NCI-H345 treated with DMSO at 0.1 percent for 48 hours (cell line): ENCODE data around the gene ROBO1.

Experiments used
- DNase-seq: peaks from one replicate; lab custom pipeline; 2025; ENCODE audit not compliant: unreplicated experiment; lab: John Stamatoyannopoulos, UW

The ROBO1 gene

DNA sequence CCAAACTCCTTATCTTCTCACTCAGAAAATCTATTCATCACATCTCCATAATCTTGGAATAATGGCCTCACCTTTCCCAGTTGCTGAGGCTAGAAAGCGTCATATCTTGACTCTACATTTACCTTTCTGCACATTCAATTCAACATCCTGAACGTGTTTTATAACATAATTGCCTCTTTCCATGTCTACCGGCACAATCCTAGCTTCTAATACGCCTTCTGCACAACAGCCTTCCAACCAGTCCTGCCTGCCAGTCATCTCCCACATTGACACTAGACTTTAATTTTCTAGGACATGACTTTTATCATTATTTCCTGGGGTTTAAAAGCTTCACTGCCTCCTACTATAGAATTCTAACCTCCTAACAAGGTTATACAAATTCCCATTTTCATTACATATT is 906.6 kb downstream of the ROBO1 start:
- DNase-seq: no peak

DNA sequence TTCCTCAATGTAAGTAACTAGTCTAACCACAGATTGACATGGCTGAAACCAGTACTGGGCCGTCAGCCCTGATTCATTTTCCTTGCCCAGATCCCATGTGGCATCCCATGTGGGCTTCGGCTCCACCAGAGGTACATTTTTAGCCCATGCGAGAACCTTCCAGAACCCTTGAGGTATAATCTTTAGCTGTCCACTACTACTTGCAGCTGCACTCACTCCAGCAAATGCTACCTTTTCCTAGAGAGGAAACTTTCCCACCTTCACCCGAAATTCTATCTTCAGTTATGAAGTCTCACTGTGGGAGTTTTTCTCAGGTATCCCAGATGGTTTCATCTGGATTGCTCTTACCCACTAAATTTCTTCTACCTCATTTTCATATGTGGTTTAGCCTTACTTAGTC is 907.2 kb downstream of the ROBO1 start:
- DNase-seq: no peak

DNA sequence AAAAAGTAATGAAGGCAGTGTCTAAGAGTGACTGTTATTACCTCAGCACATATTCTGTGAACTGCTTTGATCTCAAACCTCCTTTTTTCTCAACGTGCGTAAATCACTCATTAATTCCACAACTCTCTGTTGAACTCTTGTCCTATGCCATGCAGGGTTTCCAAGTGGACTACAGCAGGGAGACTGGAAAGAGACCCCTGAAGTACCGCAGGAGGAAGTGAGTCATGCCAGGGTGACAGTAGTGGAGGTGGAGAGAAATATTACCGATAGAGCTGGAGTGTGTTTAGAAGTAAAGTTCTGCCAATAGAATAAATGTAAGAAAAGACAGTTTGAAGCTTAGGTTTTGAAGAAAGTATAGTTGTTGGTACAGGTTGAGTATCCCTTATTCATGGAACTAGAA is 908.9 kb downstream of the ROBO1 start:
- no peak for DNase-seq

DNA sequence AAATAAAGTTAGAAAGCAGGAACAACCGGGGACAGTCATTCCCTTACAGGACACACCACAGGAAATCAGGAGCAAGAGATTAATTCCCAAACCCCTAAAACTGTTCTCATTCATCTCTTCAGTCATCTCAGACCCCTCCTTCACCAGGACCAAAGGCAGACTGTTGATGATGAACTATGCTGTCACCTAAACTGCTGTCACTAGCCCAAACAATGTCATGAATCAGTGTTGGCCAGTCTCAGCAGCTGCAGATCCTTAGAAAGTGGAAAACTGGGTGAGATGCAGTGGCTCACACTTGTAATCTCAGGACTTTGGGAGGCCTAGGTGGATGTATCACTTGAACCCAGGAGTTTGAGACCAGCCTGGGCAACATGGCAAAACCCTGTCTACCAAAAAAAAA is 909.6 kb downstream of the ROBO1 start:
- DNase-seq: no peak

DNA sequence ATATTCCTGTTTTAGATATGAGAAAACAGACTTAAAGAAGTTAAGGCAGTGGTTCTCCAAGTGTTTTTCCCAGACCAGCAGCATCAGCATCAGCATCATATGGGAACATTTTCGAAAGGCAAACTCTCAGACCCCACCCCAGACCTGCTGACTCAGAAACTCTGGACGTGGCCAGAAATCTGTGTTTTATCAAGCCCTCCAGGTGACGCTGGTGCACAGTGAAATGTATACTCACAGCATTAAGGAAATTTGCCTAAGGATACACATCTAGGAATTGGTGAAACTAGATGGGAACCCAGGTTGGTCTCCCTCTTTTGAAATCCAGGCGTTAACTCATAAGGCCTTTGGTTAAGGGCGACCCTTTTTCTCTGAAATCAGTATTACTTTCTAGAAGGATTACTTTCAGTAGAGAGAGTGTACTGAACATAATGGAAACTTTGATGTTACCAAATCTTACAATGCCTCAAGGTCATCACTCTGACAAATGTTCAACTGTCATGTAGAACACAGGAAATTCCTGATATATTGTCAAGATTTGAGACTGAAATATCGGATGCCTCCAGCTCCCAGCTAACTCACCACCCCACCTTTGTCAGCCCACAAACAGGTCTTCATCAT is 910.2 kb downstream of the ROBO1 start:
- no peak for DNase-seq

DNA sequence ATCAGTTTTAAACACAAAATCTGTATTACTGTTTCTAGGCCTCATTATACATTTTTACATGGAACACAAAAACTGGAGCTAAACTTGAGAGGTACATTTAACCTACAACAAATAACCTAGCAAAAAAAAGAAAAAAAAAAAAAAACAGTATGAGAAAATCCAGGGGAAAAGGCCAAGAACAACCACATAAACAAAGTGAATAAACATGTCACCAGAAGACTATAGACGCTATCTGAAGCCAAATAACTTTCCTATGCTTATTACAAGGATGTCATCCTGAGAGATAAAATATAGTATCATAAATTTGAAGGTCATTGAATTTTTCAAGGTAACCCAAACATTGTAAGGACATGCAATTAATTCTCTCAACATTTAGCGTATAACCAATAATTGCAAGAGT is 911.6 kb downstream of the ROBO1 start:
- no peak for DNase-seq

DNA sequence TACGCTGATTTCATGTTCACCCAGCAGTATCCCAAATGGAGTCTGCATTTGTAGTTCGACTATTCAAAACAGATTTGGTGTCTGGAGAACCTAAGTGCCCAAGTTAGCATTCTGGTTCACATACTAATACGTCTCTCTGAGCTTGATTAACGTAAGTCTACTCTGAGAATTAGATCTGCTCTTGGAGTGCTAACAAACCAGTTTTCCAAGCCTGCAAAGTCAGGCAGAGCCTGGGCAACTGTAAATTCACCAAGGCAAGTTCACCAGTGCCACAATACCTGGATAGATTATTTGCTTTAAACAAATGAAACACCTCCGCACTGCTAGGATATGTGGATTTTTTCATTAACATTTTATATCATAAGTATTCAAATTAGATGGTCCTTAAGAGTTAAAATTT is 912.6 kb downstream of the ROBO1 start:
- no peak for DNase-seq

DNA sequence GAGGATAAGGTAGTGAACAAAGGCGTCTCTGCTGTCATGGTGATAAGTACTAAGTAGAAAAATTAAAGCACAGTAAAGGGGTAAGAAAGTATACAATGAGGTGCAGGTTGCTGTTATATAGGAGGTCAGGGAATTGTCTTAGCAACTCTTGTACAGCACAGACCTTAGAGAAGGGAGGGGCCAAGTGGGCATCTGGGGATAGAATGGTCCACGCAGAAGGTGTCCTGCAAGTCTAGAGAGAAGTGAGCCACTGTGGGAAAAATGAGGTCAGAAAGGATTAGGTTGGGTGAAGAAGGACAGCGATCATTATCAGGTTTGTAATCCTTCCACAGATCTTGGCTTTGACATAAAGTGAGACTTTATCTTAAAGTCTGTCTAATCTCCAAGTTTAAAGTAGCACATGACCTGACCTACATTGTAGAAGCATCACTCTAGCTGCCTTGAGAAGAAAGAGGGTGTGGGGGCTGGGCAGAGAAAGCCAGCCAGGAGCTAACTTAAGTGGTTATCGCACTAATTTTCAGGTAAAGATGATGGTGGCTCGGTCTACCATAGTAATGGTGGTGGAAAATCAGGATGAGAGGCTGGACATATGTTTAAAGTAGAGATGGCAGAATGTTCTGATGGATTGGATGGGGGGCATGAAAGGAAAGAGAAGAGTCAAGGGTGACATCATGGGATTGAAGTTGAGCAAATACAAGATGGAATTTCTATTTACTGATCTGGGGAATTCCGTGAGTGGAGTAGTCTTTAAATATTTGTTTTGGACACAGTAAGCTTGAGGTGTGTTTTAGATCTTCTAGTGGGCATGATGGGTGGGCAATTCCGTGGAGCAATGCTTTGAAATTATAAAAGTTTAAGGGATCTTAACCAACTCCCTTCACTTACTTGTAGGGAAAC is 919.2 kb downstream of the ROBO1 start:
- DNase-seq: no peak

DNA sequence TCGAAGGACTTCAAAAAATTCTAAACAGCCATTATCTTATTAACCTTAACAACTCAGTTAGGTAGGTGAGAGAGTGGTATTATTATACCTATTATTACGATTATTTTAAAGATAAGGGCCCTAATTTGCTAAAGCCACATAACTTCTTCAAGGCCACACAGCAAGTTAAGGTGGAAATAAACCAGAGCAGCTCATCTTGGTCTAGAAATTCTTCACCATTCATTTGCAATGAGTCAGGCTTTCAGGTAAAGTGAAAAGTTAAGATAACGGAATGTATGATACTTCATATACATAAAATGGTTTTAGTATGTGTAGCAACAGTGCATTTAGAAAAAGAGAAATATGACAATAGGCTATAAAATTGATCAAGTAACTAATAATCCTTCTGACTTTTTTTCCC is 920.2 kb downstream of the ROBO1 start:
- DNase-seq: no peak

DNA sequence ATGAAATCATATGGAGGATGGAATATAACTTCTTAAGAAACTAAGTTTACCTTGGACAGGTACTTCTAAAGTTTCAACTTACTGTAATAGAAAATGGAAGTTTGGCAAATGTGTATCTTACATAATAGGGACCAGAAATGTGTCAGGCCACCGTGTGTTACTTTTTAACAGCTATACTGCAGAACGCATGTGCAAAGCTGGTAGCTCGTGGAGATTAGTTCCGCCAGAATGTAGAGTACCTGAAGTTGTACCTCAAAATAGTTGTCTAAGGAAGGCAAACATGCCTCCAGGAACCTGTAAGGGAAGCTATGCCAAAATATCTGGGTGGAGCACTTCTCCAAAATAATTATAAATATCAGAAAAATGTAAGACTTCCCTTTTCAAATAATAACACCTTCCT is 920.6 kb downstream of the ROBO1 start:
- no peak for DNase-seq

DNA sequence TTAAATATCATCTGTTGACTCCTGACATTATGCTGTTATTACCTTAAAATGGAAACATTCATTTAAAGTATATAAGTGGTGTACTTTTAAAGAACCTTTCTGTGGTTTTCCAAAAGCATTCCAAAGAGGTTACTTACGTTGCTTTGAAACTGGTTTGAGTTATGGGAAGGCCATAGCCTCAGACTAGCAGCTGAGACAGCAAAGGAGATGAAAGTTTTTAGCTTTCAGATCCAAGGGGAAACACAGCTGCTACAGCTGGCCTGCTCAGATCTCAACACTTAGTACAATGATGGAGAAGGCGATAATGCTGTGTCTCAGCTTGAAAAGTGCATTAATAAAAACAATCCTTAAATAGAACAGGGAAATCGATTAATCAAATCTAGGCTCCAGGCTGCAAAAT is 921.1 kb downstream of the ROBO1 start:
- no peak for DNase-seq

DNA sequence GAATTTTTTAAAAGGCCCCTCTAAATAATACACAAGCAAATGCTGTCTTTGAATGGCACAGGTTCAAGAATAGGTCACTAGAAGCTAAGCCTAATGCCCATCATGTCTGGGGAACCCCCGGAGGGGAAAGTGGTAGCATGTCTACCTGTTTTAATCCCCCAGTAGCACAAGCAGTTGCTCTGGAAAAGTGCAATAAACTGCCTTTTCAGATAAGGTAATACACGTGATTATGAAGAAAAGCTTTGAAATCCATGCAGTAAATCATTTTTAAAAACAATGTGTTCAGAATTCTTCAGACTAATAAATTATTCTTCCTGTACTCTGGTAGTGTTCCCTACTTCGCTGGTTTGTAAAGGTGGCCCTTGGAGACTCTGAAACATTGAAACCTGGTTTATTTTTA is 922.2 kb downstream of the ROBO1 start:
- no peak for DNase-seq

DNA sequence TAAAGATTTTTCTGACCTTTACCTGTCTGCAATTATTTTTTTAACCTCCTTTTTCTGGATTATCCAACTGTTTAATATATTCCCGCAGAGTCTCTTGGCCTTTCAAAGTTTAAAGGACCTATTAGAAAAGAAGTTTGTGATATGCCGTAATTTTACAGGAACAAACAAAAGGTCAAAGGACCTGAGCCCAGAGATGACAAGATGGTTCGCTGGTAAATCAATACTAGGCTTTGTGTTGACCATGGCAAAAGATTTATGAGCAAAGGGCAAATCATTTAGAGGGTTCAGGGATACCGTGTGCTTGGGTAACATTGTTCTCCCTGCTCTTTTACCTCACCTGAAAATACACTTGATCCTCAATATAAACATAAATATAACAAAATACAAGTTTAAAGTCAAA is 923.5 kb downstream of the ROBO1 start:
- DNase-seq: no peak

DNA sequence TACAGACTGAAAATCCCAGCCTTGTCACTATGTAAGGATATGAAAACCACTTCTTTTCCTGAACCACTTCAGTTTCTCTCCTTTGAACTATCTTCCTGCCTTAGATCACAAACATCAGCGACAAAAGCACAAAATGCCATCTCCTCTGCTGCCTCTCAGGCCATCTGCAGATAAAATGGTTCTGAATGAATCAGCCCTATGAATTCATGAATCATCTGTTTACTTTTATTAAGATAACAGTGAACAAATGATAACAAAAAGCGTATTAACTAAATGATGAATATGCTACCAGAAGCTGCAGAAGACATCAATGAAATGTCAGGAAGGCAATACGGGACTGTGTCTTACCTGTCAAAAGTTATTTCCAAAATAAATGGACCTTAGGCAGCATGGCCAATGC is 928.1 kb downstream of the ROBO1 start:
- no peak for DNase-seq

DNA sequence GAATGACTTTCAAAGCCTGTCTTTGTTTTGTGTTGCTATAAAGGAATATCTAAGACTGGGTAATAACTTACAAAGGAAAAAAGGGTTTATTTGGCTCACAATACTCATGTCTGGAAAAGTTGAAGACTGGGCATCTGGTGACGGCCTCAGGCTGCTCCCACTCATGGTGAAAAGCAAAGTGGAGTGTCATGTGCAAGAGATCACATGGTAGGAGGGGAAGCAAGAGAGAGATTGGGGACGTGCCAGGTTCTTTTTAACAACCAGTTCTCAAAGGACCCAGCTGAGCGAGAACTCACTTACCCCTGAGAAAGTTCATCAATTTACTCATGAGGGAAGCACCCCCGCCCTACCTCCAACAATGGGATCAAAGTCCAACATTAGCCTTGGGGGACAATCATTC is 929.4 kb downstream of the ROBO1 start:
- DNase-seq: no peak

DNA sequence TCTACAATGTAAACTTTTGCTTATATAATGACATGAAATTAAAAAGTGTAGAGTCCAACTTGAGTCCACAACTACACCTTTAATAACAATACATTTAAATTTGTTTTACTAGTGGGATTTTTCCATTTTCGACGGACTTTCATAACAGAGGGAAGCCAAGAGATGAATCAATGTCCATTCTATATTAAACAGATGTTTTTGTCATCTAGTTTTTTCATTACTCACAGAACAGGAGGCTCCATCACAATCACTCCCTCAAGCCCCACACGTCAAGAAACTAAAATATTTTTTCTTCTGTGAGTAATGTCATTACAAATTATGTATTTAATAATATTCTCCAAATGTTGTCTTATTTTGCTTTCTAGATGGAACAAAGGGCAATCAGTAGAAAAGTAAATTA is 932.9 kb downstream of the ROBO1 start:
- DNase-seq: no peak

DNA sequence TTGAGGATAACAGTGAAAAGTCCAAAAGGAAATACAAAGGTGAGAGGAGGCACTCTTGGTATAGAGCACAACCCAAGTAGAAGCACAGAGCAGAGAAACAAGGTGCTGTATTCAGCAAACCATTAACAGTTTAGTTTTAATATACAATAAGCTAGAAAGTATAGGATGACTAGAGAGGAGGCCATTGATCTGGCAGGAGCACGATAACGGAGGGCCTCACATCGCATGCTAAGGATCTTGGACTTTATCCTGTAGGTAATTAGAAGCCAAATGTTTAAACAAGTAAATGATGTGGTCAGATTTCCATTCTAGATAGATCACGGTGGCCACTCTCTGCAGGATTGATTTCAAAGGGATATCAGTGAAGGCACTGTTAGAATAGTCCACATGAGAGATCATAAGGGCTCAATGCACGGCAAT is 935.0 kb downstream of the ROBO1 start:
- no peak for DNase-seq

DNA sequence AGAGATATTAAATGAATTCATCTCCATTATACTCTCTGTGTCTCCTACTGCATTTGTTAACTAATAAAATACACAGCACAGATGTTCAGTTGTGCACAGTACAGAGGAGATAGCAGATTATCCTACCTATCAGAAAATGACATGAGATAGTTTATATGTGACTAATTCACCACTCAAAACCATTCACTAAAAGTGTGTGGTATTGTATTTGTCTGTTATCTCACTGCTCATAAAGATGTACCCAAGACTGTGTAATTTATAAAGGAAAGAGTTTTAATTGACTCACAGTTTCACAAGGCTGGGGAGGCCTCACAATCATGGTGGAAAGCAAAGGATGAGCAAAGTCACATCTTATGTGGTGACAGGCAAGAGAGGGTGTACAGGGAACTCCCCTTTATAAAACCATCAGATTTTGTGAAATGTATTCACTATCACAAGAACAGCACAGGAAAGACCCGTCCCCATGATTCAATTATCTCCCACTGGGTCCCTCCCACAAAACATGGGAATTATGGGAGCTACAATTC is 936.3 kb downstream of the ROBO1 start:
- DNase-seq: no peak

DNA sequence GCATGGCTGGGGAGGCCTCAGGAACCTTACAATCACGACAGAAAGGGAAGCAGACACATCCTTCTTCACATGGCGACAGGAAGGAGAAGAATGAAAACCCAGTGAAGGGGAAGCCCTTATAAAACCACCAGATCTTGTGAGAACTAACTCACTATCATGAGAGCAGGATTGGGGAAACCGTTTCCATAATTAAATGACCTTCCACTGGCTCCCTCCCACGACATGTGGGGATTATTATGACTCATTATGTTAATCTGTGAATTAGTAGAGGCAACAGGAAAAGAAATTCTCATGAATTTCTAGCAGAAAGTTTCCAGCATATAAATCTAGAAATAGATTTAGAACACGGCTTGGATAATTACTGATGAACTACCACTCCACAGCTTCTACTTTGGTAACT is 937.3 kb downstream of the ROBO1 start:
- no peak for DNase-seq

DNA sequence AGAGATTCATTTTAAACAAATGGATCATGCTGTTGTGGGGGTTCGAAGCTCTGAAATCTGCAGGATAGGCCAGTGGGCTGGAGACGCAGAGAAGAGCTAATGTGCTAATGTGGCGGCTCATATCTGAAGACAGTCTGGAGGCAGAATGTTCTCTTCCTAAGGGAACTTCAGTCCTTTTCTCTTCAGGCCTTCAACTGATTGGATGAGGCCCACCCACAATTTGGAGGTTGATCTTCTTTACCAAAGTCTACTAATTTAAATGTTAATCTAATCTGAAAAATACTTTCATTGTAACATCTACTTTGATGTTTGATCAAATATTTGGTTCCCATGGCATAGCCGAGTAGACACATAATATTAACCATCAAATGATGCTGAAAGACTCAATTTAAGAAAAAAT is 940.2 kb downstream of the ROBO1 start:
- no peak for DNase-seq

DNA sequence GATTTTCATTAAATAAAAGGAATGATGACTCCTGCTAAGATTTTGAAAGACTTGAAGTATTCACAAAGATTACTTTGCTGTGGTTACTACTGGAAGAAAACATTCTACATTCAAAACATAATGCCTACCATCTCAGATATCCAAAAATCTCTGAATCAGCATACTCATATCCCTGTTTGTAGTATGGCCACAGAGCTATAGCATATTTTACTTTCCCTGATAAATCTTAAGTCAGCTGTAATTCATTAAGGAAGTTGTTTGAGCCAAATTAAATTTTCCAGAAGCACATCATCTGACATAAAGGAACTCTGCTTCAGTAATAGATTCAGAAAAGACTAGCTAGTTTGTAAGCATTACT is 942.0 kb downstream of the ROBO1 start:
- no peak for DNase-seq

DNA sequence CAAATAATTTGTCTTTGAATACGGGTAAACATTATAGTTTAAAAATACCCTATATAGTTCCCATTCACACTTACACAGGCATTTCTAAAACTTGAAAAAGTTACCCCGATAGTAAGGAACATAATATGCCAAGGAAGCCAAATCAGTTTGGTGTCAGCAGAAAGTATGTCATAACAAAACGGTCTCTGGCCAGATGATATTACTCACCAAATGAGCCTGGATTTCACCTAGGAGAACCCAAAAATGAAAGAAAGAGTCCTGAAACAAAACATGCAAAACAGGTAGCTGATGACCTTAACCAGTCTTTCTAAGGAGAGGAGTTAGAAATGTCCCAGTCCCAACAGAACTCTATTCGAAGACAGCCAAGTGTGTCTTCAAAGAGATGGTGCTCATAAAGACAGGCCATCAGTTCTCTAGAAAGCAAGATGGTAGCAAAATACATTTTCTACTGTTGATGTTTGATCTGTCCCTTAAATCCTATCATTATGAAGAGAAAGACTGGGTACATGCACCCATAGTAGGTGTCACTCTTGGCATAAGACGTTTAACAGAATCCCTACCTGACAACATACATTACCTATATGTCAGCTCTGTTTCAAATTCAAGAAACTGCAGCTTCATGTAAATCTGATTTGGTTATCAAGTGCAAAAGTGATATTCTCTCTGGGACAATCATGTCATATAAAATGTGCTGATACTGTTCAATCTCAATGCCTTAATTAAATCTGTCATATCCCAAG is 942.5 kb downstream of the ROBO1 start:
- DNase-seq: no peak
